ENCODE results near the gene PAM.

- TF ChIP-seq CTCF (IDR thresholded peaks at IDR 0.05; ENCODE audit: poor library complexity, severe bottlenecking), result no peak
- no peak for TF ChIP-seq RAD21 (conservative IDR thresholded peaks at IDR 0.05)
- no peak for TF ChIP-seq REST (IDR thresholded peaks at IDR 0.05; ENCODE audit: borderline replicate concordance)
- no peak for TF ChIP-seq POLR2AphosphoS5 (IDR thresholded peaks at IDR 0.05)
- no peak for TF ChIP-seq MXI1 (conservative IDR thresholded peaks at IDR 0.05; ENCODE audit: poor library complexity, severe bottlenecking)
Measured at GRCh38 chr5:103075442-103075841, 320.3 kb downstream of the PAM start.

All from neural cell (in vitro differentiated cells).